NCI-H2196 treated with DMSO at 0.1 percent for 48 hours (cell line): ENCODE results near the gene LEMD3.

Experiments used
- DNase-seq: peaks from one replicate; lab custom pipeline; 2025; ENCODE audit not compliant: unreplicated experiment; lab: John Stamatoyannopoulos, UW

LEMD3 gene

DNA sequence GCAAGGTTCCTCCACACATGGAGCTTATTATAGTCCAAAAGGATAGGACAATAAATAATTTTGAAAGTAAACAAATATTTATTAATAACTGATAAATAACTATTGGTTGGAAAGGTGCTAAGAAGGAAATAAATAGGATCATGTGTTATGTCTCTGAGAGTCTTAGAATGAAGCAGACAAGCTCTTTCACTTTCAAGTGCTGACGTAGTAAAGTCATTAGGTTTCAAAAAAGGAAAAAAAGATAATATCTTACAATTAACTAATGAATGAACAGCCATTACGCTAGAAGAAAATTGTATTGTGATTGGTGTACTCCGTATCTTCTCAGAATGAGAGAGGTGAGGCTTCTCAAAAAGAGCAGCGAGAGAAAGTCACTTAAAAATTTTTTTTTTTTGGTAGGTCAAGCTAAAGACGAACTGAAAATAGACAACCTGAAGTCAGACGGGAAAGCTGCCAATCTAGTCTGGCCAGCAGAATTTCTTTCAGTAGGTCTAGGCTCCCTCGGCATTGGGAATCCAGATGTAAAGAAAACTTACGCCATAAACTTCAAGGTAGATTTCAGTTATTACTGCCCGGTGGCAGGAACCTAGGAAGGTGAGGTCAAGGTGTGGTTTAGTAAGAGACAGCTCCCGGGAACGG, 583 bp upstream of the LEMD3 start:
- no peak for DNase-seq

- DNase-seq = no peak
Measured at GRCh38 chr12:65170209-65170881, 962 bp downstream of the LEMD3 start.

DNA sequence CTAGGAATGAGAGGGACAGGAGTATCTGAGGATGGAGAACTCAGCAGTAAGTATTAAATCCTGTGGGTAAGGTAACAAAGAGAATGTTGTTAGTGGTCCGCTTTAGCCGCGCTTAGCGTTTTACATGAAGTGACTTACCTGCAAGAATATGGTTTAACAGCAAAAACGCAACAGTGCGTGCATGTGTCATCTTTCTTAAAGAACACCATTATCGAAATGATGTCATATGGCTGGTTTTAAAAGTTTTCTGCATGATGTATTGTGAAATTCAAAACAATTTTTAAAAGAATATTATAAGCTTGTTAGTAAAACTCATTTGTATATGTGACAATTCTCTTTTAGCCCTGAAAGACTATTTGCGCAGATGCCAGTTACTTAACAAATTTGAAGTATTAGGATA, 1.7 kb downstream of the LEMD3 start:
- DNase-seq = no peak

DNA sequence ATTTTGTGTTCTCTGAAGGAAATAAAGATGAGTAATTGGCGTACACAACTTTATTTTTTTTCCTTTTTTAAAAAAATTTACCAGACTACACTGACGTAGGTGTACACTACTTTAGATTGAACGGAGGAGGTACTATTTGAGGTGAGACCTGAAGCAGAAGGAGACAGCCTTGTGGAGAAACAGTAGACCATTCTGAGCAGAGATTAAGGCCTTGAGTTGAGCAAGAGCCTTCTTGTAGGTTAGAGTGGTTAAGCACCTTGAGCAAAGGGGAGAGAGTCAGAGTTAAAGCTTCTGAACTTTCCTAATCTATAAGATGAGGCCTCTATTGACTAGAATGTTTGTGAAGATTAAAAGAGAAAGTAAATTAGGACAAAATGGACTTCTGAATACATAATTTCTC, 2.5 kb downstream of the LEMD3 start:
- no peak for DNase-seq

DNA sequence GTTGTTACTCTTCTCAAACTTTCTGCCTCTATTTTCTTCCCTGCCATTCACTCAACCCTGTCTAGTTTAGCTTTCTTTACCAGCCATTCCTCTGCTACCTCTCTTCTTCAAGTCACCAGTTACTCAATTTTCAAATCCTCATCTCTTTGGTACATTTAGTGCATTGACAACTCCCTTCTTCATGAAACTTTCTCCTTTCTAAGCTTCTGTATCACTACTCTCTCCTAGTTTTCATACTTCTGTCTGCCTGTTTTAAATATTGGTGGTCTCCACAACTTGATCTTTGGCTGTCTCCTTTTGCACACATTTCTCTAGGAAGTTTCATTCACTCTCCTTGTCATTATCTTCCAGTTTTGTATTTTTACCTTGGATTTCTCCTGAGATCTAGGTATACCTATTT, 6.0 kb downstream of the LEMD3 start:
- no peak for DNase-seq

GRCh38 chr12:65182012-65182739, 12.8 kb downstream of the LEMD3 start:
- no peak for DNase-seq

GRCh38 chr12:65184176-65184857, 14.9 kb downstream of the LEMD3 start:
- no peak for DNase-seq

DNA sequence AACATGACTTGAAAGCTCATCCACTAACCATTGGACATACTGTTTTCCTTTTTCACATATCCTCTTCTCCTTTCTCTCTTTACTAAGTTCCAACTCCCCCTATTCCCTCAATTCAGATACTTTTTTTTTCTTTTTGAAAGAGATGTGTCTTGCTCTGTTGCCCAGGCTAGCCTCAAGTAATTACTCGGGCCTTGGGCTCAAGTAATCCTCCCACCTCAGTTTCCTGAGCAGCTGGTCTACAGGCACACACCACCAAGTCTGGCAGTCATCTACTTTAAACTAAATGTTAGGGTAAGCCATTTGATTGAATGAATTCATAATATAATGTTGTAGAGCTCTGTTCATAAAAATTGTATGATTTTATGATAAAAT, 15.5 kb downstream of the LEMD3 start:
- DNase-seq = no peak

DNA sequence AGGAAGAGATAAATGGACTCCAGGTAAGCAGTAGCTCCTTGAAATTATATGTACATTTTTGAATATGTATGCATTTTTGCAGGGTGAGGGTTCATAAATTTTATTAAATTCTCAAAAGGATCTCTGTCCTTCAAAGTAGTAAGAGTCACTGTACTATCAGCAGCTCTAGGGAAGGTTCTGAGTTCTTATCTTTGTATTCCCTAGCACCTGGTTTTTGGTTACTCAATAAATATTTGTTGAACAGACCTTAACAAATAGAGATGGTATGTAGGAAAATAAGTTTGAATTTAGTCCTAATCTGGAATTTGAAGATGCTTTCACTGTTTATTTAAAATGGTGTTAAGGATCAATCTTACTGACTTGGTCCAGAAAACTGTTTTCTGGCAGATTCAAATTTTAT, 18.3 kb downstream of the LEMD3 start:
- DNase-seq = no peak

DNA sequence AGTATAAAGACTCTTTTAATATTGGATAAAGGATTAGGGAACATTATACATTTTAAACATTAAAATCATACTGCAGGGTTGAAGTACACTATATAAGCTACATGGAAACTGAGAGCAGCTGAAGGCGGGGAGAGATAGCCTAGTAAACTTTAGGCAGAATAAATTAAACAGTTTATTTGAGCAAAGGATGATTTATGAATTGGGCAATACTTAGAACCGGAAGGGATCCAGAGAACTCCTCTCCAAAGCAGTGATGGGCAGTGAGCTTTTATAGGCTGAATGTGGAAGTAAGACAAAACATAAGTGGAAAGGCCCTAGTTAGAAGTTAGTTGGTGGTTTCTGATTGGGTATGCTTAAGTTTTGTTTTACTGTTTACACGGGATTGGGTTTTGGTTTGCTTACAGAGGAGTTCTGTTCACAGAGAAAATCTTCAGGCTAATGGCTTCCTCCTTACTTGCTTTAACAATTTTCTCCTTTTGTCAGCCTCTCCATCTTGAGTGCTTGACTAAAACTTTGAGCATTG, 18.9 kb downstream of the LEMD3 start:
- DNase-seq = no peak

GRCh38 chr12:65189028-65189718, 19.8 kb downstream of the LEMD3 start:
- DNase-seq = no peak

- no peak for DNase-seq
Measured at GRCh38 chr12:65192963-65193516, 23.7 kb downstream of the LEMD3 start.

DNA sequence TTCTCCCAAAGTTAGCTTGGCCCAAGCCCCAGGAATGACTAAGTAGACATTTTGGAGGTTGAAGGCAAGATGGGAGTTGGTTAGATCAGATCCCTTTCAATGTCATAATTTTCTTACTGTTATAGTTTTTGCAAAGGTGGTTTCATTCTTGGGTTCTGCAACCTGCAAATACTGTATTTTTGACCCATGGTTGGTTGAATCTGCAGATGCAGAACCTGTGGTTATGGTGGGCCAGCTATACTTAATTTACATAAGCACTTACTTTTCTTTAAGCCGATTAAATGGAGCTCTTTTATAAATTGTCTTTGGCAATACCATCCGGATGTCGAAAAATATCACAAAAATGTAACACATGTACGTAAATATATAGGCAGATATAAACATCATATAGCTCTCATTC, 25.6 kb downstream of the LEMD3 start:
- no peak for DNase-seq

DNA sequence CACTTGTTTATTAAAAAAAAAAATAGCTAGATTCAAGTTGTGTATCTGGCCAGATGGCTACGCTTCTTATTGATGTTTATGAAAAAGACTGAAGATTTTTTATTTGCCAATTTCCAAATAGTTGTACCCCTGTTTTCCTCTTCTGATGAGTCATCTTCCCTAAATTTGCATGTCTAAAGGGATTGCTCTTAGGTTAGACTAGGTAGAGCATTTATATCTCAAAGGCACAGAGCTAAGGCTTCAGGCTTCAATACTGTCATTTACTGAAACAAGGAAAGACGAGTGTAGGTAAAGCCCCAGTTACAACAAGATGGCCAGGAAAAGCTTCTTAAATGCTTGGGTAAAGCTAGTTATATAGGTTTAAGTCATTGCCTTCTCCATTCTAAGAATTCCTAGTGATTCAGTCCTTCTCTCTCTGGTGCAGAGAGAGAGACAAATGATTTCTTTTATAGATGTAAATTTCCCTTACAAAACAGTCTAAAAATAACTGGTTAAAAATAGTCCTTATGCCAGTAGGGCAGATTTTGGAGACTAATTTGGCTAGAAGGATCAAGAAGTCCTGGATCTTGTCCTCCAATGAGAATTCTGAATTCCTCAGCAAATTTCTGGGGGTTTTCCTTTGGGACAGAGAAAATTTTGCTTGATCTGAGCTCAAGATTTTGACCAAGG, 26.1 kb downstream of the LEMD3 start:
- no peak for DNase-seq

DNA sequence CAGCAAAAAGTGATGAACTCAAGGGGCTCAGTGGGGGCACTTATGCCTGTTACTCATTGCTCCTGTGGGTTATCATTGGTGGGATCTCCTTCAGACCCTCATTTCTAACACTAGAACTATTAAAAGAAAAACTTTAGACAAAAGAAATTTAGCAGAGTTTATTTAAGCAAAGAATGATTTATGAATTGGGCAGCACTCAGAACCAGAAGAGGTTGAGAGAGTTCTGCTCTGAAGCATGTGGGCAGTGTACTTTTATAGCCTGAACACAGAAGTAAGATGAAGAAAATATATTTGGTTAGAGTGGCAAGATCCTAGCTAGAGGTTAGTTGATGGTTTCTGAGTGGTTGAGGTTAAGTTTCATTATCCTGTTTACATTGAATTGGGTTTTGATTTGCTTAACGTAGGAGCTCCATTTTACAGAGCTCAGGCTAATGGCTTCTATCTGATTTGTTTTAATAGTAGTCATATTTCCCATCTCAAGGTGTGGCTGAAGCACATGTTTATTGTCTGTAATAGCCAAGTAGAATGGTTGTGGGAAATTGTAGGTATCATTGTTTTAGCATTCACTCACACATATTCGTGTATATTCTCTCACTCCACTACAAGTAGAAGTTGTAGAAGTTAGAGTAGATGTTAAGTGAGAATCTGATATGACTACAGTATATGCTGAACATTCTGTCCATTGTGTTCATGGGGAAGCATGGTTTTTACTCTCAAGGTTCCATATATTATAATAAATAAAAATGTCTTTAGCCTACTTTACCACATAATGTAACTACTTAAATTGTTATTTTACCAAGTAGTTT, 27.6 kb downstream of the LEMD3 start:
- DNase-seq = no peak

DNA sequence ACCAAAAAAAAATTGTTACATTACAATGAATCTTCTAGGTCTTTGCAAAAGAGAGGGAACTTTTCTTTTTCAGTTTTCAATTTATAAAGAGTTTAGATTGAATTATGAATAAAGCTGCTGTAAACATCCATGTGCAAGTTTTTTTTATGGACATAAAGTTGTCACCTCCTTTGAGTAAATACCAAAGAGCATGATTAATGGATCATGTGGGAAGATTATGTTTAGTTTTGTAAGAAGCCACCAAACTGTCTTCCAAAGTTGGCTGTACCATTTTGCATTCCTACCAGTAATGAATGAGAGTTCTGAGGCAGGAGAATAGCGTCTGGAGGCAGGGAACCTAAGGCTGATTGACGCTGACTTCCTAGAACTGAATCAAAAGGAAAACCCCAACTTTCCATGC, 30.2 kb downstream of the LEMD3 start:
- no peak for DNase-seq

DNA sequence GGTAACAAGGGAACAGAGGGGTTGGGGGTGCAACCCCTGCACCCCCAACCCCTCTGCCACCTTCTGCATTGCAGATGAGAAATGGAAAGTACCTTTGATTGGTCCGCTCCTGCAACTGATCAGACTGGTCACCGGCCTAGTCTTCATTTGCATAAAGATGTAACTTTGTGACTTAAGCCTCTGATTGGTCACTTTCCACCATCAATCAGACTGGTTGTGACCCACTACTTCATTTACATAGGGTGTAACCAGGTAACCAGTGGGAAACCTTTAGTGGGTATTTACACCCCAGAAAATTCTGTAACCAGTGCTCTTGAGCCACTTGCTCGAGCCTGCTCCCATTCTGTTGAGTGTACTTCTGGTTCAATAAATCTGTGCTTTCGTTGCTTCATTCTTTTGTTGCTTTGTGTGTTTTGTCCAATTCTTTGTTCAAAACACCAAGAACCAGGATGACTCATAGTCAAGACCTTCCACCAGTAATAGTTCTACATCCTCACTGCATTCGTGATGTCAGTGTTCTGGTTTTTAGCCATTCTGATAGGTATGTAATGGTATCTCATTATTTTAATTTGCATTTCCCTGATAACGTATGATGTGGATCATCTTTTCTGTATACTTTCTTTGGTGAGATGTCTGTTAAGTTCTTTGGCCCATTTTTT, 30.8 kb downstream of the LEMD3 start:
- no peak for DNase-seq

DNA sequence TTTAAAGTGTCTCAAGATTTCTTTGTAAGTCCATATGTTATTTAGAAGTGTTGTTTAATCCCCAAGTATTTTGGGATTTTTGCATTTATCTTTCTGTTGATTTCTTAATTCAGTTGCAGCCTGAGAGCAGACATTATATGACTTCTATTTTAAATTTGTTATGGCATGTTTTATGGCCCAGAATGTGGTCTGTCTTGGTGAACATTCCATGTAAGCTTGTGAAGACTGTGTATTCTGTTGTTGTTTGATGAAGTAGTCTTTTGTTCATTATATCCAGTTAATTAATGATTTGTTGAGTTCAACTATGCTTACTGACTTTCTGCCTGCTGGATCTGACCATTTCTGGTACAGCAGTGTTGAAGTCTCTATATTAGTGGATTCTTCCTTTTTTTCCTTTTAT, 34.0 kb downstream of the LEMD3 start:
- DNase-seq = no peak
